Neural cell (in vitro differentiated cells): ENCODE data around the gene HACD2. TPM values are rescaled to one million over a fixed set of nuclear protein-coding genes. Genes with fewer than 3 reads are reported as not detected.

Experiments
- H2AFZ ChIP-seq: fragments of 200-600, 300-800 bp; sonication (generic), shearing (Covaris generic); 2 replicates; pipeline ENCODE4 v1.6.0; 2014; ENCODE audit warnings: low read depth, mild to moderate bottlenecking, antibody characterized with exemption, low read length, moderate library complexity
- H3F3A ChIP-seq: fragments of 200-600 bp; shearing (Covaris generic); 2 replicates; pipeline ENCODE4 v1.6.1; 2016; ENCODE audit warnings: mild to moderate bottlenecking, moderate library complexity, mixed read lengths, antibody characterized with exemption, low read length; ENCODE audit not compliant: insufficient read depth, poor library complexity, severe bottlenecking
- H3K27ac ChIP-seq: fragments of 200-600, 300-800 bp; sonication (generic), shearing (Covaris generic); 2 replicates; pipeline ENCODE4 v1.5.1; 2014; ENCODE audit warnings: mild to moderate bottlenecking, low read length, moderate library complexity
- H3K27me3 ChIP-seq: fragments of 300-800, 200-600 bp; sonication (generic), shearing (Covaris generic); 2 replicates; pipeline ENCODE4 v1.6.0; 2014; ENCODE audit warnings: mild to moderate bottlenecking, low read depth, low read length, moderate library complexity; ENCODE audit not compliant: insufficient read depth
- H3K36me3 ChIP-seq: fragments of 300-800, 200-600 bp; sonication (generic), shearing (Covaris generic); 2 replicates; pipeline ENCODE4 v1.5.1; 2014; ENCODE audit warnings: mild to moderate bottlenecking, antibody characterized with exemption, low read length, moderate library complexity; ENCODE audit not compliant: insufficient read depth
- H3K4me2 ChIP-seq: fragments of 300-800, 200-600 bp; sonication (generic), shearing (Covaris generic); 2 replicates; pipeline ENCODE4 v1.6.0; 2014; ENCODE audit warnings: mild to moderate bottlenecking, low read length
- H3K4me3 ChIP-seq: fragments of 300-800, 200-600 bp; sonication (generic), shearing (Covaris generic); 2 replicates; pipeline ENCODE4 v1.5.1; 2014; ENCODE audit warnings: mild to moderate bottlenecking, low read length, moderate library complexity
- H3K79me2 ChIP-seq: fragments of 200-600 bp; shearing (Covaris generic); replicated peaks from 2 replicates; pipeline ENCODE4 v1.6.0; 2014; ENCODE audit warnings: mild to moderate bottlenecking, low read length, moderate library complexity; ENCODE audit not compliant: insufficient read depth
- H3K9ac ChIP-seq: fragments of 300-800, 200-600 bp; sonication (generic), shearing (Covaris generic); 2 replicates; pipeline ENCODE4 v1.6.1; 2016; ENCODE audit warnings: mild to moderate bottlenecking, low read length, mixed read lengths
- H3K9me2 ChIP-seq: fragments of 200-600 bp; shearing (Covaris generic); 2 replicates; pipeline ENCODE4 v1.6.1; 2016; ENCODE audit warnings: mild to moderate bottlenecking, low read length, mixed read lengths; ENCODE audit not compliant: insufficient read depth
- H3K9me3 ChIP-seq: fragments of 200-600, 300-800 bp; sonication (generic), shearing (Covaris generic); 2 replicates; pipeline ENCODE4 v1.6.1; 2016; ENCODE audit warnings: mild to moderate bottlenecking, mixed run types, low read length, moderate library complexity, mixed read lengths
- H4K20me1 ChIP-seq: fragments of 200-600 bp; shearing (Covaris generic); 2 replicates; pipeline ENCODE4 v1.6.1; 2016; ENCODE audit warnings: mild to moderate bottlenecking, mixed run types; ENCODE audit not compliant: insufficient read depth
- CTCF ChIP-seq: fragments of 450-650 bp; IDR thresholded peaks from 2 replicates; pipeline ENCODE4 v1.5.1; 2014; ENCODE audit warnings: antibody characterized with exemption, mild to moderate bottlenecking, moderate library complexity; ENCODE audit not compliant: poor library complexity, severe bottlenecking
- EP300 ChIP-seq: fragments of 450-650 bp; conservative IDR thresholded peaks from 2 replicates; pipeline ENCODE4 v1.6.1; 2014; ENCODE audit warnings: antibody characterized with exemption, mild to moderate bottlenecking, moderate library complexity; ENCODE audit not compliant: poor library complexity, severe bottlenecking
- EZH2 ChIP-seq: fragments of 200-600, 300-800 bp; shearing (Covaris generic), sonication (generic); IDR thresholded peaks from 2 replicates; pipeline ENCODE4 v1.6.1; 2014; ENCODE audit warnings: antibody characterized with exemption, low read length, borderline replicate concordance, mild to moderate bottlenecking; ENCODE audit not compliant: insufficient read depth, poor library complexity, severe bottlenecking
- MXI1 ChIP-seq: fragments of 450-650 bp; conservative IDR thresholded peaks from 2 replicates; pipeline ENCODE4 v1.6.1; 2014; ENCODE audit warnings: antibody characterized with exemption, mild to moderate bottlenecking; ENCODE audit not compliant: poor library complexity, severe bottlenecking
- POLR2AphosphoS5 ChIP-seq: IDR thresholded peaks from 2 replicates; pipeline ENCODE4 v1.6.1; 2012
- RAD21 ChIP-seq: fragments of 450-650 bp; conservative IDR thresholded peaks from 2 replicates; pipeline ENCODE4 v1.6.1; 2014; ENCODE audit warnings: antibody characterized with exemption, mild to moderate bottlenecking, moderate library complexity
- REST ChIP-seq: IDR thresholded peaks from 2 replicates; pipeline ENCODE4 v1.6.1; 2012; ENCODE audit warnings: borderline replicate concordance
- SMC3 ChIP-seq: fragments of 450-650 bp; conservative IDR thresholded peaks from 2 replicates; pipeline ENCODE4 v1.6.1; 2014; ENCODE audit warnings: antibody characterized with exemption, mild to moderate bottlenecking, moderate library complexity; ENCODE audit not compliant: poor library complexity
- TAF1 ChIP-seq: IDR thresholded peaks from 2 replicates; pipeline ENCODE4 v1.6.1; 2012; ENCODE audit warnings: low read depth
- polyA plus RNA-seq: library from polyadenylated mRNA; depleted of rRNA; stranded (reverse); fragments of >200 nt; gene quantifications from 2 replicates; pipeline ENCODE4 v1.2.3, GENCODE V29; 2014

The HACD2 gene
- polyA plus RNA-seq, 1 donor from 2014 or later, result 28.0 TPM

GRCh38 chr3:123536153-123536895 lies 48.5 kb downstream of the HACD2 start:
- no peak overlapping the region for H3K4me3 ChIP-seq
- H4K20me1 ChIP-seq, result no peaks in the 10 kb centered on the region
- no peak overlapping the region for H2AFZ ChIP-seq
- no peaks in the 10 kb centered on the region for H3F3A ChIP-seq
- H3K4me2 ChIP-seq, result no peak overlapping the region
- TF ChIP-seq REST, result no peak
- TF ChIP-seq EP300, result no peak
- no peak for TF ChIP-seq MXI1
- no peak for TF ChIP-seq TAF1
- TF ChIP-seq SMC3, result no peak
- no peak for TF ChIP-seq RAD21
- TF ChIP-seq POLR2AphosphoS5, result no peak
- no peak for TF ChIP-seq EZH2
- TF ChIP-seq CTCF, result no peak
- H3K9me2 ChIP-seq, result no peaks in the 10 kb centered on the region
- H3K9ac ChIP-seq, result no peak overlapping the region
- no peaks in the 10 kb centered on the region for H3K79me2 ChIP-seq
- no peaks in the 10 kb centered on the region for H3K9me3 ChIP-seq
- H3K27ac ChIP-seq, result no peak overlapping the region
- no peaks in the 10 kb centered on the region for H3K27me3 ChIP-seq
- H3K36me3 ChIP-seq, result no peaks in the 10 kb centered on the region

GRCh38 chr3:123535580-123535979 lies 49.3 kb downstream of the HACD2 start:
- H3K4me2 ChIP-seq, result no peak overlapping the region

More at GRCh38 chr3:123535580-123535979, 49.3 kb downstream of the HACD2 start:
- no peak overlapping the region for H3K9ac ChIP-seq
- H3K27me3 ChIP-seq, result no peaks in the 10 kb centered on the region
- no peaks in the 10 kb centered on the region for H3K9me3 ChIP-seq
- H3K79me2 ChIP-seq, result no peaks in the 10 kb centered on the region
- TF ChIP-seq EZH2, result no peak
- no peak for TF ChIP-seq RAD21
- TF ChIP-seq EP300, result no peak
- TF ChIP-seq CTCF, result no peak
- no peak for TF ChIP-seq TAF1
- TF ChIP-seq SMC3, result no peak
- no peak for TF ChIP-seq REST
- no peak for TF ChIP-seq POLR2AphosphoS5
- no peak for TF ChIP-seq MXI1
- no peak overlapping the region for H3K4me3 ChIP-seq
- no peaks in the 10 kb centered on the region for H3K9me2 ChIP-seq
- H2AFZ ChIP-seq, result no peak overlapping the region
- H3K36me3 ChIP-seq, result no peaks in the 10 kb centered on the region
- no peaks in the 10 kb centered on the region for H4K20me1 ChIP-seq
- H3K27ac ChIP-seq, result no peak overlapping the region
- H3F3A ChIP-seq, result no peaks in the 10 kb centered on the region
